Panc1 (cell line): ENCODE measurements around the gene GAL3ST3. TPM values are rescaled to one million over a fixed set of nuclear protein-coding genes. Genes with fewer than 3 reads are reported as not detected.

Source experiments
- ATAC-seq: fragments of 200-7000 bp; cut with Tn5 transposase; 2 replicates; pipeline ENCODE4 v1.9.1; 2020; ENCODE audit warnings: mild to moderate bottlenecking, moderate library complexity
- BruUV-seq: library from RNA; stranded (reverse); fragments of 400-500 nt; replicated peaks from 2 replicates; lab custom pipeline; 2021; lab: Mats Ljungman, UMichigan
- CTCF ChIA-PET: fragments of 300-600 bp; sonication (Branson Sonifier 250); formaldehyde crosslinking; loops from one replicate; lab custom pipeline; 2022; ENCODE audit warnings: antibody characterized with exemption; lab: Charles Lee
- POLR2A ChIA-PET: fragments of 300-600 bp; sonication (Branson Sonifier 250); formaldehyde crosslinking; loops from one replicate; lab custom pipeline; 2022; ENCODE audit warnings: antibody characterized with exemption; lab: Charles Lee
- DNase-seq: peaks from one replicate; pipeline ENCODE4 v3.0.0-alpha.2; 2010; ENCODE audit warnings: low read depth, low spot score
- H3K27ac ChIP-seq: 2 replicates; pipeline ENCODE4 v1.5.1; 2011; ENCODE audit warnings: mild to moderate bottlenecking, low read length, inconsistent platforms
- H3K27me3 ChIP-seq: fragments of 200-500 bp; sonication (Bioruptor generic); 2 replicates; pipeline ENCODE4 v1.6.0; 2014; ENCODE audit warnings: low read length, inconsistent platforms; ENCODE audit not compliant: control insufficient read depth, insufficient read depth
- H3K36me3 ChIP-seq: fragments of 200-500 bp; sonication (Bioruptor generic); 2 replicates; pipeline ENCODE4 v1.5.1; 2014; ENCODE audit warnings: inconsistent platforms, mild to moderate bottlenecking, low read length, moderate library complexity; ENCODE audit not compliant: control insufficient read depth, insufficient read depth
- H3K4me1 ChIP-seq: 2 replicates; pipeline ENCODE4 v1.5.1; 2011; ENCODE audit warnings: inconsistent platforms, mild to moderate bottlenecking, low read length, moderate library complexity; ENCODE audit not compliant: control insufficient read depth, insufficient read depth
- H3K4me3 ChIP-seq, 2 experiments: 2 replicates each; pipeline ENCODE4 v1.5.1; 2011 to 2012; ENCODE audit warnings: low read depth in 2 of 2, low read length in 2 of 2, mild to moderate bottlenecking in 2 of 2, inconsistent platforms in 1 of 2, moderate library complexity in 1 of 2
- H3K9me3 ChIP-seq: fragments of 200-500 bp; sonication (Bioruptor generic); 2 replicates; pipeline ENCODE4 v1.5.1; 2014; ENCODE audit warnings: low read depth, mild to moderate bottlenecking, inconsistent platforms, low read length, moderate library complexity; ENCODE audit not compliant: control insufficient read depth, insufficient read depth
- CTCF ChIP-seq: fragments of 450-650 bp; IDR thresholded peaks from 2 replicates; pipeline ENCODE4 v1.5.1; 2017; ENCODE audit warnings: mild to moderate bottlenecking
- POLR2AphosphoS5 ChIP-seq: IDR thresholded peaks from 2 replicates; pipeline ENCODE4 v1.6.1; 2012; ENCODE audit warnings: mild to moderate bottlenecking, low read depth, low read length, moderate library complexity
- REST ChIP-seq, 2 experiments: IDR thresholded peaks; 2 replicates each; pipeline ENCODE4 v1.6.1; 2011 to 2012; ENCODE audit warnings: low read depth in 2 of 2, control low read depth in 1 of 2, low read length in 1 of 2, mild to moderate bottlenecking in 1 of 2, moderate library complexity in 1 of 2; ENCODE audit not compliant: insufficient read depth in 1 of 2
- SIN3A ChIP-seq: IDR thresholded peaks from 2 replicates; pipeline ENCODE4 v1.6.1; 2012; ENCODE audit warnings: low read depth, mild to moderate bottlenecking, low read length, moderate library complexity, borderline replicate concordance; ENCODE audit not compliant: insufficient read depth
- TCF7L2 ChIP-seq: IDR thresholded peaks from 2 replicates; pipeline ENCODE4 v1.6.1; 2011; ENCODE audit warnings: mild to moderate bottlenecking, low read depth, low read length, inconsistent platforms
- in situ Hi-C: cut with HindIII; loops from 2 replicates; pipeline ENCODE4 v1.10.0; 2016; ENCODE audit warnings: low sequenced_read_pairs, low pct_unique_long_range_greater_than_20kb
- intact Hi-C: fragments of 100-400 bp; cut with micrococcal nuclease; formaldehyde crosslinking; loops from one replicate; pipeline ENCODE4 v1.10.0; 2022; ENCODE audit not compliant: unreplicated experiment
- total RNA-seq: library from RNA; stranded (reverse); gene quantifications from one replicate; pipeline ENCODE4 v1.2.1, GENCODE V29; 2021; ENCODE audit not compliant: unreplicated experiment

Gene GAL3ST3
- total RNA-seq, 1 experiment from 2014 or later = not detected

- no peak for DNase-seq
- Histone ChIP-seq H3K27ac (no peak overlapping the region), H3K27me3 (no peaks in the 10 kb centered on the region), H3K4me3 (no peak overlapping the region), H3K36me3 (no peaks in the 10 kb centered on the region), H3K9me3 (peaks cover 2% of the 10 kb centered on the region; the same call in 1 of the 2 replicates), H3K4me1 (no peaks in the 10 kb centered on the region)
- no peak for TF ChIP-seq REST (IDR thresholded peaks at IDR 0.05; ENCODE audit: insufficient read depth in 1 of 2, low read depth in 2 of 2, low read length in 1 of 2)
- no peak for TF ChIP-seq CTCF
- TF ChIP-seq POLR2AphosphoS5 = no peak
- TF ChIP-seq TCF7L2 = no peak
- TF ChIP-seq SIN3A = no peak
- intact Hi-C loops = no loop called here
- ChIA-PET POLR2A (no interaction called here), CTCF (no interaction called here)
- in situ Hi-C loops = no loop called here
- BruUV-seq = no TSS peak
- ATAC-seq = no peak
These were observed 9.2 kb downstream of the GAL3ST3 start for GRCh38 chr11:66039765-66040164.

GRCh38 chr11:66037327-66037726, 11.6 kb downstream of the GAL3ST3 start:
- Histone ChIP-seq H3K4me3 (no peak overlapping the region), H3K27ac (no peak overlapping the region), H3K36me3 (no peaks in the 10 kb centered on the region), H3K4me1 (no peaks in the 10 kb centered on the region), H3K27me3 (no peaks in the 10 kb centered on the region), H3K9me3 (peaks cover 2% of the 10 kb centered on the region; the same call in 1 of the 2 replicates)
- DNase-seq (no peak), ATAC-seq (no peak)
- BruUV-seq = no TSS peak
- TF ChIP-seq REST (IDR thresholded peaks at IDR 0.05; ENCODE audit: insufficient read depth in 1 of 2, low read depth in 2 of 2, low read length in 1 of 2) = no peak
- no peak for TF ChIP-seq TCF7L2
- no peak for TF ChIP-seq CTCF
- TF ChIP-seq POLR2AphosphoS5 = no peak
- TF ChIP-seq SIN3A = no peak
- in situ Hi-C loops = no loop called here
- ChIA-PET POLR2A (no interaction called here), CTCF (no interaction called here)
- intact Hi-C loops = no loop called here
